Aorta (tissue), 5 donors: Measurements from ENCODE around the gene ZNF516. TPM values are rescaled to one million over a fixed set of nuclear protein-coding genes. Genes with fewer than 3 reads are reported as not detected.
"Not testable (repeated sequence)": the region's sequence is repeated elsewhere in the genome, so short reads cannot be mapped to it uniquely, and the experiment has no call there.

Experiments used
- ATAC-seq: fragments of 200-7000 bp; cut with Tn5 transposase; one replicate; pipeline ENCODE4 v1.9.1; 2022; ENCODE audit warnings: moderate library complexity; ENCODE audit not compliant: low FRiP score
- DNase-seq, 2 donors: peaks; one replicate each; pipeline ENCODE4 v3.0.0-alpha.2; 2020
- H3K27ac ChIP-seq, 2 donors: one replicate each; pipeline ENCODE4 v1.5.1; 2013; ENCODE audit warnings: low read length in 2 of 2, mild to moderate bottlenecking in 2 of 2, moderate library complexity in 2 of 2, control low read depth in 1 of 2, inconsistent platforms in 1 of 2, low read depth in 1 of 2
- H3K27me3 ChIP-seq, 2 donors: one replicate each; pipeline ENCODE4 v1.6.1; 2013; ENCODE audit warnings: control low read depth in 1 of 2, low read length in 1 of 2, mild to moderate bottlenecking in 1 of 2, moderate library complexity in 1 of 2; ENCODE audit not compliant: insufficient read depth in 2 of 2, control insufficient read depth in 1 of 2
- H3K36me3 ChIP-seq, 2 donors: one replicate each; pipeline ENCODE4 v1.6.1; 2013; ENCODE audit warnings: control low read depth in 1 of 2, low read length in 1 of 2, mild to moderate bottlenecking in 1 of 2; ENCODE audit not compliant: insufficient read depth in 2 of 2, control insufficient read depth in 1 of 2
- H3K4me1 ChIP-seq, 2 donors: one replicate each; pipeline ENCODE4 v1.6.1; 2013; ENCODE audit warnings: low read length in 2 of 2, control low read depth in 1 of 2, mild to moderate bottlenecking in 1 of 2, moderate library complexity in 1 of 2; ENCODE audit not compliant: insufficient read depth in 2 of 2, control insufficient read depth in 1 of 2
- H3K4me3 ChIP-seq, 2 donors: one replicate each; pipeline ENCODE4 v1.5.1; 2013; ENCODE audit warnings: low read length in 2 of 2, control low read depth in 1 of 2, mild to moderate bottlenecking in 1 of 2
- H3K9me3 ChIP-seq: one replicate; pipeline ENCODE4 v1.6.1; 2013; ENCODE audit warnings: mild to moderate bottlenecking, low read length; ENCODE audit not compliant: control insufficient read depth
- WGBS, 2 donors: extraction: QIAGEN DNeasy Blood & Tissue Kit; methylation state at CpG; one replicate each; pipeline ENCODE4 v1.1.7; 2013; 5-methylcytosine and 5-hydroxymethylcytosine counted together
- intact Hi-C, 2 donors: fragments of 100-400 bp; cut with DNase I; formaldehyde crosslinking; loops; one replicate each; pipeline versions ENCODE4 v1.14.2 to v1.15.0; 2022
- polyA plus RNA-seq, 2 donors: library from polyadenylated mRNA; stranded (reverse); fragments of 200-250 nt; gene quantifications; one replicate each; pipeline ENCODE4 v1.2.3, GENCODE V29; 2013
- total RNA-seq, 2 donors: library from RNA; stranded (reverse); fragmentation: NEBNext Ultra II Directional; extraction: Animal tissue kit (Norgen Biotek cat#: 25700); gene quantifications; one replicate each; pipeline ENCODE4 v1.2.1, GENCODE V29; 2021
- donor health status: healthy with polysubstance abuse.
- donor health status: Bipolar disorder and iron deficiency.
- donor health status: DM: no; HTN: no; CAD: no.
- donor health status: DM: no; HTN: no; CAD: no.
- donor health status: DM: yes; HTN: yes; CAD: no.

The ZNF516 gene
- total and polyA plus RNA-seq, 4 donors = 2.0 to 55.6 (median 17.1) TPM

DNA sequence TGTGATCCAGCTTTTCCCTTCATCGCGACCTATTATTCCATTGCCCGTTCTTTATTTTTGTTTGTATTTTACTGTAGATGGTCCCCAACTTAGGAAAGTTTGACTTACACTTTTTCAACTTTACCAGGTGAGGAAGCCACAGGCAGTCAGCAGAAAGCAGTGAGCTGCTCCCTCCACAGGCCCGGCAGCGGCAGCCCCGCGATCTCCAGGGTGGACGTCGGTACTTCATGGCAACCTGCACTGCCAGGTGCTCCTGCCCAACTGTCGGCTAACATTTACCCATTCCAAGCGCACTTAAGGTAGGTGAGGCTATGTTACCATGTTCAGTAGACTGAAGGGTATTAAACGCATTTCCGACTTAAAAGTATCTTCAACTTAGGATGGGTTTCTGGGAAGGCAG, 12.8 kb downstream of the ZNF516 start:
- 96 to 97% methylated on average over 13 of the region's 13 CpGs for WGBS, 2 donors

GRCh38 chr18:76480913-76481312, 14.1 kb downstream of the ZNF516 start:
- no peak for DNase-seq
- intact Hi-C loops = no loop called here
- H3K27ac ChIP-seq = no peak overlapping the region
- 77 to 85% methylated on average over 3 of the region's 3 CpGs for WGBS, 2 donors
- peaks cover 0 to 3% of the 10 kb centered on the region in 2 donors for H3K4me1 ChIP-seq
- ATAC-seq = no peak
- H3K4me3 ChIP-seq = no peak overlapping the region
- no peaks in the 10 kb centered on the region for H3K27me3 ChIP-seq
- no peaks in the 10 kb centered on the region for H3K36me3 ChIP-seq
- no peaks in the 10 kb centered on the region for H3K9me3 ChIP-seq

More for the DNA sequence above, 12.8 kb downstream of the ZNF516 start:
- no peaks in the 10 kb centered on the region for H3K4me1 ChIP-seq
- no peaks in the 10 kb centered on the region for H3K27me3 ChIP-seq
- DNase-seq (no peak), ATAC-seq (no peak)
- no peak overlapping the region for H3K27ac ChIP-seq
- no peaks in the 10 kb centered on the region for H3K36me3 ChIP-seq
- no peak overlapping the region for H3K4me3 ChIP-seq
- intact Hi-C loops = no loop called here
- H3K9me3 ChIP-seq = no peaks in the 10 kb centered on the region

DNA sequence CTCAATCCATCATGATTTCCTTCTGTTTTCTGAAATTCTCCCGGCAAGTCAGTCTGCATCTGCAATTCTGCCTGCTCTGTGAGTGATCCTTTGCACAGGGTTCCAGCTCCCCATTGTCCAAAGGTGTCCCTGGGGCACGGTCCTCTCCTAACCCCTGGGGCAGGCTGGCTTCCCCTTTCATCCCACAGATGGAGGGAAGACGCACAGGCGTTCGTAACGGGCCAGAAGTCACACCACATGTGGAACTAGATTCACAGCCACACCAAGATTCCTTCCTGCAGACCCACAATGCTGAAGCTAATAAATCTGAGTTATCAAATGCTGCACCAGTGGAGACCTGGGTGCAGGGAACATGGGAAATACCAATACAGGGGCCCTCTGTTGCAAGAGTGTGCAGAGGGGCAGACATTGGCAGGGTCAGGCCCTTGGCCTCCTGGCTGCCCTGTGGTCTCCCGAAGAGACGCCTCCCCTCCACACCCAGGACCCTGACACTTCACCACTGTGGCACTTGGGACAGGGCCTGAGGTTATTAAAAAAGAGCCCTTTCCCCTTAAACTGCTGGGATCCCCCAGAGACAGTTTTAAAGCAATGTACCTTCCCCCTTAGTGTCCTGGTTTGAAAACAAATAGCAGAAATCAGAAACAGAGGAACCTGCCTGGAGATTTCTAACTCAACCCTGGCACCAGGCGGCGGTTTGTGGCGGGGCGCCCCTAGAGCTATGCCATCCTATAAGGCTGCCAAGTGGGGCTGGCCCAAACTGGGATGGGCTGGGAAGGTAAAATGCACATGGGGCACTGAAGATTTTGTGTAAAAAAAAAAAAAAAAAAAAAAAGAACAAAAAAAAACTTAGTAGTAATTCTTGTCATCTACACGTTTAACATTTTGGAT, 15.4 kb downstream of the ZNF516 start:
- no peak for DNase-seq
- no peaks in the 10 kb centered on the region for H3K27me3 ChIP-seq
- no peak overlapping the region for H3K4me3 ChIP-seq
- intact Hi-C loops = no loop called here
- WGBS, 2 donors = 85 to 95% methylated on average over 13 of the region's 13 CpGs
- H3K27ac ChIP-seq = no peak overlapping the region
- H3K4me1 ChIP-seq = peaks cover 0 to 3% of the 10 kb centered on the region in 2 donors
- no peaks in the 10 kb centered on the region for H3K36me3 ChIP-seq
- ATAC-seq = no peak
- no peaks in the 10 kb centered on the region for H3K9me3 ChIP-seq

GRCh38 chr18:76476665-76477561, 18.1 kb downstream of the ZNF516 start:
- H3K36me3 ChIP-seq = no peaks in the 10 kb centered on the region
- no peaks in the 10 kb centered on the region for H3K27me3 ChIP-seq
- peaks cover 0 to 3% of the 10 kb centered on the region in 2 donors for H3K4me1 ChIP-seq
- DNase-seq (no peak), ATAC-seq (peak; percentile 62)
- peak overlapping the region; percentile 20 to 31 for H3K4me3 ChIP-seq
- H3K9me3 ChIP-seq = no peaks in the 10 kb centered on the region
- 34 to 41% methylated on average over 16 of the region's 16 CpGs for WGBS, 2 donors
- intact Hi-C loops = no loop called here
- H3K27ac ChIP-seq = peak overlapping the region in 1 of 2 donors; percentile 57

DNA sequence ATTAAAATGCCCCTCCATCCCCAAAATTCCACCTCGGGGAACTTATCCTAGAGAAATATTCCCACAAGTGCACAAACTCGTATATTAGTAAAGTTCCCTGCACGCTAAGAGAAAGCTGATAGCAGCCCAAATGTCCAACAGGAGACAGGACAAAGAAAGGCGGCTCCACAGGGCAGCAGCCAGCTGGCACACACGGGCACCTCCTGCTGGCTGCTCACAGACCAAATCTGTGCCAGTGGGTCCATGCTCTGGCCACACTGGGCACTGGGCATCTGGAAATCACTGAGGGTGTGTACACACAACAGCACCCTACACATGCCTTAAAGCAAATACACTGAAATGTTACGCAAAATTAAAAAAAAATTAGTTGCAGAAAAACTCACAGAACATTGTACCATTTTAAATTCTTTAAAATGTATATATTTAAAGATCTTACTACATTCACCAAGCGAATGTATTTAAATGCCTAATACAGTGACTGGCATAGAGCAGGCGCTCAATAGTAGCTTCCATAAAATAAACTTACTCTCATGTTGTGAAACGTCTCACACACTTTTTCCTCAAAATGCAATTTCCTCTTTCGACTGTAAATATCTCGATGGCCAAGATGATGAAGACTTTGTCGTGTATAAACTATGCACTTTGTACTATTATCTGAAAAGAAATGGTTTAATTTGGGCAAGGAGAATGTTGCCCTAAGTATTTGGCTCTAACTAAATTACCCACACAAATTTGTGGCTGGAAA, 19.4 kb downstream of the ZNF516 start:
- H3K27ac ChIP-seq = no peak overlapping the region

DNA sequence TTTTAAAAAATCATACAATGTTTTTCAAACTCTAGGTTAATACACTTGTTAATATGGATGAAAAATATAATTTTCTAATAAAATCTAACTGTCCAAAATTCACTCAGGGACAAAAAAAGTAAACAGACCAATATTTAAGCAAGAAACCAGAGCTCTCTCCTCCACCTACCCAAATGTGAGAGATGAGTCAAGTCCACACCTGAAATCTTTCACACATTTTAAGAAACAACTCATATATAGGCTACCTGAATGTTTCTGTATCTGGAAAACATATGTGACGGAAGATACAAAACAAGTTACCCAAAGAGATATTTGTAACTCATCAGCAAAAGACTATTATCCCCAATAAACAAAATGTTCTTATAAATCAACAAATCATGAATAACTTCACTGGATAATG, 20.2 kb downstream of the ZNF516 start:
- intact Hi-C loops = no loop called here
- Histone ChIP-seq H3K4me3 (no peak overlapping the region), H3K9me3 (no peaks in the 10 kb centered on the region), H3K27me3 (no peaks in the 10 kb centered on the region), H3K36me3 (no peaks in the 10 kb centered on the region), H3K4me1 (peaks cover 0 to 3% of the 10 kb centered on the region in 2 donors), H3K27ac (no peak overlapping the region)
- DNase-seq = no peak
- 98 to 100% methylated on average over 1 of the region's 1 CpG for WGBS, 2 donors
- no peak for ATAC-seq

More for the DNA sequence above, 19.4 kb downstream of the ZNF516 start:
- H3K4me3 ChIP-seq = no peak overlapping the region
- peaks cover 0 to 3% of the 10 kb centered on the region in 2 donors for H3K4me1 ChIP-seq
- no peaks in the 10 kb centered on the region for H3K27me3 ChIP-seq
- 82 to 84% methylated on average over 12 of the region's 12 CpGs for WGBS, 2 donors
- DNase-seq = no peak
- no peak for ATAC-seq
- intact Hi-C loops = no loop called here
- no peaks in the 10 kb centered on the region for H3K36me3 ChIP-seq
- H3K9me3 ChIP-seq = no peaks in the 10 kb centered on the region

GRCh38 chr18:76473521-76473920, 21.5 kb downstream of the ZNF516 start:
- H3K4me1 ChIP-seq, intact Hi-C loops, H3K4me3 ChIP-seq, H3K27me3 ChIP-seq, ATAC-seq, H3K9me3 ChIP-seq, H3K27ac ChIP-seq, H3K36me3 ChIP-seq, DNase-seq: not testable (repeated sequence)
- WGBS, 2 donors = 96% methylated on average over 9 of the region's 9 CpGs

DNA sequence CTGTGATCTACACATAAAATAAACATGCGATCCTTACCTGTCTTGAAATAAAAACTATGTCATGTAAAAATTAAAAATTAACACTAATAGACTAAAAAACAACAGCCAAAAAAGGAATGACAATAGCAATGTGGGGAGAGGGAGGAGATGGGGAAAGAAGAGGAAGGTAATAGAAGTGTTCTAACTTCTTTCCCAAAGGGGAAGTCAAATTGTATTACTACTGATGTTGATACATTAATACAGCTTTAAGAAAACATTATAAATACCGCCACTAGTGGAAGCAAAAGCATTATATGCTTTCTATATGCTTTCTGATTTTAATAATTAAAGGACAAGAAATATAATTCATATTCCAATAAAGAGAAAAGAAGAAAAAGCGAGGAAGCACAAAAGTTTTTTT, 22.2 kb downstream of the ZNF516 start:
- H3K27me3 ChIP-seq = no peaks in the 10 kb centered on the region
- no peaks in the 10 kb centered on the region for H3K9me3 ChIP-seq
- 93 to 99% methylated on average over 3 of the region's 3 CpGs for whole genome bisulfite sequencing, 2 donors
- DNase-seq = no peak
- intact Hi-C loops = no loop called here
- H3K36me3 ChIP-seq = no peaks in the 10 kb centered on the region
- no peak overlapping the region for H3K27ac ChIP-seq
- ATAC-seq = no peak
- H3K4me1 ChIP-seq = peaks cover 0 to 3% of the 10 kb centered on the region in 2 donors
- H3K4me3 ChIP-seq = no peak overlapping the region
